OCI-LY7 (cell line): Measurements from ENCODE around the gene PLEKHH2.

Experiments
- EZH2phosphoT487 ChIP-seq: fragments of 200-600 bp; sonication (generic); IDR thresholded peaks from 2 replicates; pipeline ENCODE4 v1.6.1; 2018; ENCODE audit warnings: low read depth, borderline replicate concordance, mild to moderate bottlenecking, mixed run types, antibody characterized with exemption, low read length, moderate library complexity, mixed read lengths
- TF ChIP-seq, protein P1 (sequence below): fragments of 200-600 bp; sonication (generic); conservative IDR thresholded peaks from 2 replicates; pipeline ENCODE4 v1.5.1; 2014; ENCODE audit warnings: mild to moderate bottlenecking, antibody characterized with exemption, low read length, moderate library complexity, mixed read lengths

DNA sequence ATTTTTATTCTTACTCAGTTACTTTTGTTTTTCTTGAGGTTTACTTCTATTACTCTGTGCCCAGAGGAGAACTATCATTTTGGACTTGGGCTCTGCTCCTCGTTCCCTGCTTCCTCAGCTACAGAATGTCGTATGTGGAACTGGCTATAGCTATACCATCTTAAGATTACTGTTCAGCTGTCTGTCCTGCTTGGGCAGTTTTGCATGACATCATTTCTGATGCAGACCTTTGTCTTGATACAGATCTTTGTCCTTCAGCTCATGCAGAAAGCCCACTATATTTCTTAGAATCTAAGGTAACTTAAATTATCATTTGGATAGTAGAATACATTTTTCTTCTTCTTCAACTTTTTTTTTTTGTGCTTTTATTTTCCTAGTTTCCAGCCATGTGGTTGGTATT lies 52.9 kb downstream of the PLEKHH2 start:
- TF ChIP-seq, protein P1, sequence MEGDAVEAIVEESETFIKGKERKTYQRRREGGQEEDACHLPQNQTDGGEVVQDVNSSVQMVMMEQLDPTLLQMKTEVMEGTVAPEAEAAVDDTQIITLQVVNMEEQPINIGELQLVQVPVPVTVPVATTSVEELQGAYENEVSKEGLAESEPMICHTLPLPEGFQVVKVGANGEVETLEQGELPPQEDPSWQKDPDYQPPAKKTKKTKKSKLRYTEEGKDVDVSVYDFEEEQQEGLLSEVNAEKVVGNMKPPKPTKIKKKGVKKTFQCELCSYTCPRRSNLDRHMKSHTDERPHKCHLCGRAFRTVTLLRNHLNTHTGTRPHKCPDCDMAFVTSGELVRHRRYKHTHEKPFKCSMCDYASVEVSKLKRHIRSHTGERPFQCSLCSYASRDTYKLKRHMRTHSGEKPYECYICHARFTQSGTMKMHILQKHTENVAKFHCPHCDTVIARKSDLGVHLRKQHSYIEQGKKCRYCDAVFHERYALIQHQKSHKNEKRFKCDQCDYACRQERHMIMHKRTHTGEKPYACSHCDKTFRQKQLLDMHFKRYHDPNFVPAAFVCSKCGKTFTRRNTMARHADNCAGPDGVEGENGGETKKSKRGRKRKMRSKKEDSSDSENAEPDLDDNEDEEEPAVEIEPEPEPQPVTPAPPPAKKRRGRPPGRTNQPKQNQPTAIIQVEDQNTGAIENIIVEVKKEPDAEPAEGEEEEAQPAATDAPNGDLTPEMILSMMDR: no peak
- no peak for TF ChIP-seq EZH2phosphoT487
